AG09309 (cell line): Measurements from ENCODE around the gene DFFB.
"Not testable (repeated sequence)": the region's sequence is repeated elsewhere in the genome, so short reads cannot be mapped to it uniquely, and the experiment has no call there.

Experiments used
- DNase-seq: peaks from one replicate; pipeline ENCODE4 v3.0.0-alpha.2; 2010; ENCODE audit warnings: low read depth
- H3K4me3 ChIP-seq: 2 replicates; pipeline ENCODE4 v1.5.1; 2011; ENCODE audit warnings: mild to moderate bottlenecking, low read depth, low read length, moderate library complexity; ENCODE audit not compliant: control insufficient read depth
- CTCF ChIP-seq: IDR thresholded peaks from 2 replicates; pipeline ENCODE4 v1.5.1; 2011; ENCODE audit warnings: mild to moderate bottlenecking, low read depth, low read length, inconsistent platforms; ENCODE audit not compliant: insufficient read depth, control insufficient read depth; ENCODE audit errors: missing control alignments

DFFB gene

GRCh38 chr1:3856923-3857790, at the start of gene DFFB, which contains the start of gene CEP104:
DFFB (plus strand) TSS chr1:3857476; CDS start chr1:3857604, 128 bp downstream.
CEP104 (minus strand) TSS chr1:3857211; CDS start chr1:3852407, 4,804 bp downstream.
- H3K4me3 ChIP-seq = peak within 1 kb of the TSS; percentile 94
- peak; percentile 4 for TF ChIP-seq CTCF
- DNase-seq = peak; percentile 14

GRCh38 chr1:3807769-3808168, 49.5 kb upstream of the DFFB start:
- TF ChIP-seq CTCF = no peak
- DNase-seq = no peak
- no peak overlapping the region for H3K4me3 ChIP-seq

- no peak for DNase-seq
- no peak overlapping the region for H3K4me3 ChIP-seq
- no peak for TF ChIP-seq CTCF
Observed at GRCh38 chr1:3809680-3810079, 47.6 kb upstream of the DFFB start.

- DNase-seq, H3K4me3 ChIP-seq: not testable (repeated sequence)
Observed at GRCh38 chr1:3810149-3810761, 47.0 kb upstream of the DFFB start.

- no peak for TF ChIP-seq CTCF
- no peak for DNase-seq
- no peak overlapping the region; the same call in 1 of the 2 replicates for H3K4me3 ChIP-seq
Observed at GRCh38 chr1:3811595-3811911, 45.7 kb upstream of the DFFB start.

GRCh38 chr1:3814065-3814464, 43.2 kb upstream of the DFFB start:
- DNase-seq = no peak
- no peak overlapping the region for H3K4me3 ChIP-seq
- no peak for TF ChIP-seq CTCF
